HL-60 (cell line): ENCODE results near the gene HSDL1.

Experiments used
- DNase-seq, 2 experiments: peaks; one replicate each; pipeline ENCODE4 v3.0.0-alpha.2; 2010 to 2020; ENCODE audit warnings: low read depth in 1 of 2, low spot score in 1 of 2
- H3K27ac ChIP-seq: fragments of 250-450 bp; sonication (Bioruptor Pico); replicated peaks from 2 replicates; pipeline ENCODE4 v1.5.1; 2020; ENCODE audit warnings: mild to moderate bottlenecking, moderate library complexity
- H3K27me3 ChIP-seq: fragments of 250-450 bp; sonication (Bioruptor Pico); 2 replicates; pipeline ENCODE4 v1.5.1; 2021; ENCODE audit warnings: mild to moderate bottlenecking, moderate library complexity; ENCODE audit not compliant: insufficient read depth, poor library complexity, severe bottlenecking
- H3K4me3 ChIP-seq: replicated peaks from 2 replicates; pipeline ENCODE4 v1.5.1; 2011; ENCODE audit warnings: mild to moderate bottlenecking, control low read depth, low read length; ENCODE audit not compliant: insufficient read depth
- GABPA ChIP-seq: IDR thresholded peaks from 2 replicates; pipeline ENCODE4 v1.6.1; 2012; ENCODE audit warnings: low read depth
- POLR2AphosphoS5 ChIP-seq: IDR thresholded peaks from 2 replicates; pipeline ENCODE4 v1.6.1; 2012; ENCODE audit warnings: low read depth
- SPI1 ChIP-seq: IDR thresholded peaks from 2 replicates; pipeline ENCODE4 v1.6.1; 2012; ENCODE audit warnings: low read depth, mild to moderate bottlenecking, borderline replicate concordance
- TF ChIP-seq, protein P1 (sequence below): IDR thresholded peaks from 2 replicates; pipeline ENCODE4 v1.6.1; 2012; ENCODE audit warnings: low read depth; ENCODE audit not compliant: insufficient replicate concordance
- TF ChIP-seq, protein P2 (sequence below): IDR thresholded peaks from one replicate; pipeline ENCODE4 v1.5.1; 2011; ENCODE audit warnings: low read length, control low read depth, inconsistent platforms; ENCODE audit not compliant: insufficient read depth

HSDL1 gene

DNA sequence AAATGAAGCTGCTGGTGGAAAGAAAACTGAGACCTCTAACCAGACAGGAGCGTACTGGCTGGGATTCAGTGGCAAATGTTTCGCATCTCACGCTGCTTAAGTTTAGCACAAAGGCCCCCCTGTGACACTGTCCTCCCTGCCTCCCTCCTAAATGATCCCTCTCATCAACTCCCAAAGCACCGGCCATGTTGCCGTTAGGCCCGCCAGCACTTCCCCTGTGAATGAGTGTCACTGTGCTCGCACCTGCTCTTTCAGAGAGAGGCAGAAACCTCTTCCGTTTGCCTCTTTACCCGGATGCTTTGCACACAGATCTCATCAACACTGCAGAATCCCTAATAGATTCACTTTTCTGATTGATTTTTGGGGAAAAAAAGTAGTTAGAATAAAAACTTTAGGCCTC lies 54.8 kb downstream of the HSDL1 start:
- Histone ChIP-seq H3K4me3 (no peak overlapping the region), H3K27ac (no peak overlapping the region), H3K27me3 (no peaks in the 10 kb centered on the region)
- DNase-seq: no peak
- TF ChIP-seq, protein P1, sequence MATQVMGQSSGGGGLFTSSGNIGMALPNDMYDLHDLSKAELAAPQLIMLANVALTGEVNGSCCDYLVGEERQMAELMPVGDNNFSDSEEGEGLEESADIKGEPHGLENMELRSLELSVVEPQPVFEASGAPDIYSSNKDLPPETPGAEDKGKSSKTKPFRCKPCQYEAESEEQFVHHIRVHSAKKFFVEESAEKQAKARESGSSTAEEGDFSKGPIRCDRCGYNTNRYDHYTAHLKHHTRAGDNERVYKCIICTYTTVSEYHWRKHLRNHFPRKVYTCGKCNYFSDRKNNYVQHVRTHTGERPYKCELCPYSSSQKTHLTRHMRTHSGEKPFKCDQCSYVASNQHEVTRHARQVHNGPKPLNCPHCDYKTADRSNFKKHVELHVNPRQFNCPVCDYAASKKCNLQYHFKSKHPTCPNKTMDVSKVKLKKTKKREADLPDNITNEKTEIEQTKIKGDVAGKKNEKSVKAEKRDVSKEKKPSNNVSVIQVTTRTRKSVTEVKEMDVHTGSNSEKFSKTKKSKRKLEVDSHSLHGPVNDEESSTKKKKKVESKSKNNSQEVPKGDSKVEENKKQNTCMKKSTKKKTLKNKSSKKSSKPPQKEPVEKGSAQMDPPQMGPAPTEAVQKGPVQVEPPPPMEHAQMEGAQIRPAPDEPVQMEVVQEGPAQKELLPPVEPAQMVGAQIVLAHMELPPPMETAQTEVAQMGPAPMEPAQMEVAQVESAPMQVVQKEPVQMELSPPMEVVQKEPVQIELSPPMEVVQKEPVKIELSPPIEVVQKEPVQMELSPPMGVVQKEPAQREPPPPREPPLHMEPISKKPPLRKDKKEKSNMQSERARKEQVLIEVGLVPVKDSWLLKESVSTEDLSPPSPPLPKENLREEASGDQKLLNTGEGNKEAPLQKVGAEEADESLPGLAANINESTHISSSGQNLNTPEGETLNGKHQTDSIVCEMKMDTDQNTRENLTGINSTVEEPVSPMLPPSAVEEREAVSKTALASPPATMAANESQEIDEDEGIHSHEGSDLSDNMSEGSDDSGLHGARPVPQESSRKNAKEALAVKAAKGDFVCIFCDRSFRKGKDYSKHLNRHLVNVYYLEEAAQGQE: no peak
- TF ChIP-seq, protein P2, sequence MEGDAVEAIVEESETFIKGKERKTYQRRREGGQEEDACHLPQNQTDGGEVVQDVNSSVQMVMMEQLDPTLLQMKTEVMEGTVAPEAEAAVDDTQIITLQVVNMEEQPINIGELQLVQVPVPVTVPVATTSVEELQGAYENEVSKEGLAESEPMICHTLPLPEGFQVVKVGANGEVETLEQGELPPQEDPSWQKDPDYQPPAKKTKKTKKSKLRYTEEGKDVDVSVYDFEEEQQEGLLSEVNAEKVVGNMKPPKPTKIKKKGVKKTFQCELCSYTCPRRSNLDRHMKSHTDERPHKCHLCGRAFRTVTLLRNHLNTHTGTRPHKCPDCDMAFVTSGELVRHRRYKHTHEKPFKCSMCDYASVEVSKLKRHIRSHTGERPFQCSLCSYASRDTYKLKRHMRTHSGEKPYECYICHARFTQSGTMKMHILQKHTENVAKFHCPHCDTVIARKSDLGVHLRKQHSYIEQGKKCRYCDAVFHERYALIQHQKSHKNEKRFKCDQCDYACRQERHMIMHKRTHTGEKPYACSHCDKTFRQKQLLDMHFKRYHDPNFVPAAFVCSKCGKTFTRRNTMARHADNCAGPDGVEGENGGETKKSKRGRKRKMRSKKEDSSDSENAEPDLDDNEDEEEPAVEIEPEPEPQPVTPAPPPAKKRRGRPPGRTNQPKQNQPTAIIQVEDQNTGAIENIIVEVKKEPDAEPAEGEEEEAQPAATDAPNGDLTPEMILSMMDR: no peak
- TF ChIP-seq GABPA (no peak), SPI1 (no peak), POLR2AphosphoS5 (no peak)

DNA sequence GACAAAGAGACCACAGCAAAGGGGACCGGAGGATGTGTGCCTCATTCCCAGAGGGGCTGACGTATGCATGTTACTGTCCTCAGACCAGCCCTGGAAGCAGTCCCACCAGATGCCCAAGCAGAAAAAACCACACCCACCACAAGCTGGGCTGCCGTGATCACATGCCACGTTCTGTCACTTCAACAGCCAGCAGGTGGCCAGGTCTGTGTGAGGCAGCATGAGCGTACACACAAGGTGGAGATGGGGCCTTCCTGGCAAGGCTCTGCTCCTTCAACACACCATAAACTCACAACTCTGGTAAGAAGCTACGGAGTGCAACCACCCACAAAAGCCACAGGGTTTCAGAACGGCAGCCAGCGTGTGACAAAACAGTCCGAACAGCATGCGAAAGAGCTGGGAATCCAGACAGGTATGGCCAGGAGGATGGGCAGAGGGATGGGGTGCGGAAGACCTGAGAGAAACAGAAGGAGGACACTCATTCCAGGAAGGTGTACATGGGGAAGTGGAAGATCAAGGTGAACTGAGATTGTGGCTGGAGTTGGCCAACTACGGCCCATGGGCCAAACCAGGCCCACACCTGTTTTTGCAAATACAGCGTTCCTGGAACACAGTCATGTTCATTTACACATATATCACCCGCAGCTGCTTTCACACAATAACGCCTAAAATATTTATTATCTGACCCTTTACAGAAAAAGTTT lies 56.1 kb downstream of the HSDL1 start:
- H3K4me3 ChIP-seq: no peak overlapping the region
- TF ChIP-seq, protein P1: no peak
- TF ChIP-seq GABPA: no peak
- TF ChIP-seq, protein P2: no peak
- peak; percentile 41 for TF ChIP-seq POLR2AphosphoS5
- no peak for TF ChIP-seq SPI1
- H3K27ac ChIP-seq: no peak overlapping the region
- DNase-seq: peak in 1 of 2 experiments; percentile 66
- H3K27me3 ChIP-seq: no peaks in the 10 kb centered on the region

DNA sequence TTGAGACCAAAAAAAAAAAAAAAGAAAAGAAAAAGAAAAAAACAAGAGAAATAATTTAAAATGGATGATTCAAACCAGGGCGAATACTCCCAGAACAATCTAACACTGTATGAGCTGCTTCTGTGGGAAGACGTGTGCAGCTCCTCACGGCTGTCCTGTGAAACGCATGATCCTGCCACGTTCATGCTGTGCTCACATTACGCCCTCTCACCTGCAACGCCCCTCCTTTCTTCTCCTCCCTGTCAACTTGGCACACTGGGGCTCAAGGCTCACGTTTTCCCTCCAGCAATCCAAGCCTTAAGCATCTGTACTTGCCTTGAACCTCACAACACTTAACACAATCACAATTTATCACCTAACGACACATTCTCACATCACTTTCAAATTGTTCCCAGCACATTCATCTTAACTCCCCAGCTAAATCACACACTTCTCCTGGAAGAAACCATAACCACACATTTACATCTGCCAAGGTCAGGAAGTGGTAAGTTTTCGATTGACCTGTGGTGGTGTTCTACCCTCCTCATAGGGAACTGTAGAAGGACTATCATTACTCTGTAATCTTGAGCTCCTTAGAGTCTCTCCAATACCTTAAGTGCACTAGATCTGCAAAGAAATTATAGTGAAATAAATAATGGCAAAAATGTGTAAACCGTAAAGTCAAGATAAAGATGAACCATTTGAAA lies 57.4 kb downstream of the HSDL1 start:
- DNase-seq: peak in 1 of 2 experiments; percentile 42
- peak; percentile 47; the same call in 1 of the 2 replicates for TF ChIP-seq SPI1
- peak; percentile 77 for TF ChIP-seq POLR2AphosphoS5
- TF ChIP-seq GABPA: no peak
- H3K27me3 ChIP-seq: no peaks in the 10 kb centered on the region
- H3K4me3 ChIP-seq: no peak overlapping the region
- no peak overlapping the region for H3K27ac ChIP-seq

DNA sequence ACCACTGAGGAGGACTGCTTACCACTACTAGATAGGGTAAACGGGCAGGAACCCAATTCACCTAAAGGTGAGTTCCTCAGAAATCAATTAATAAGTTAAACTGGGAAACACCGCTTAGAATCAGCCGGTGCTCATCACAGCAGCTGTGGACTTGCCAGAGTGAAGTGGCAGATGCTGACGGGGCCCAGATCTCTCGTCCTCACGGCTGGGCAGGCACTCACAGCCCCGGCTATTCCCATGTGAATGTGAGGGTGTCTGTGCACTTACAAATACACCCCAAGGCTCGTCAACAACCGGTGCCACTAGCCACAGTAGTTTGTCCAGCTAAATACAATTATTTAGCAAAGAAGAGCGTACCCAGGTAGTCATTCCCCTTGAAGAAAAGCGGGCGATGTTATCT lies 58.0 kb downstream of the HSDL1 start:
- TF ChIP-seq, protein P1: no peak
- TF ChIP-seq GABPA: no peak
- TF ChIP-seq, protein P2: no peak
- no peak for TF ChIP-seq POLR2AphosphoS5
- no peak for TF ChIP-seq SPI1
- no peak overlapping the region; the same call in 1 of the 2 replicates for H3K27ac ChIP-seq
- H3K4me3 ChIP-seq: no peak overlapping the region
- H3K27me3 ChIP-seq: no peaks in the 10 kb centered on the region
- DNase-seq: no peak
